DMS 273 treated with DMSO at 0.1 percent for 48 hours (cell line): ENCODE results near the gene USP22.

ENCODE experiments used
- DNase-seq: peaks from one replicate; lab custom pipeline; 2025; lab: John Stamatoyannopoulos, UW

Gene USP22

DNA sequence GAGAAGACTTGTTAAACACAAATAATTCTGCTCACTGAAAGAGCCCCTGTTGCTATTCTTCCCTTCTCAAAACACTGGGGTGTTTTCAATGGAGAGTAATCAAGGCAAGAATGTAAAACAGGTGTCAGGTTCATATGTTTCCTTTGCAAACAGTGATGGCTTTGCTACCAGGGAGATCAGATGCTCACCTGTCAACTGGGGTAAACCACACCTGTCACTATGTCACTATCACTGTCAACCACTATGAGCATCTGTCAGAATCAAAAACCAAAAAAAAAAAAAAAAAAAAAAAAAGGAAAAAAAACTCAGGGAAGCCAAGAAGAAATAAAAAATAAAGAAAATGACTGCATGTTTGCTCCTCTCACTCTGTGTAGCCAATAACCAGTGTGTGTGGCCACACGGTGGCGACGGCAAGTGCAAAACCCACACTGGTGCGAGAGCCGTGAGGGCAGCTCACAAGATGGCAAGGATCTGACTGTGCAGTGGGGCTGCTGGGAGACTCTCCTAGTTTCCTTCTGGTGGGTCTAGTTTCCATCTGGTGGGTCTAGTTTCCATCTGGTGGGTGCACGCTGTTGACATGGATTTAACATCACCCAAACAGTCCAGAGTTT lies 22.7 kb downstream of the USP22 start:
- no peak for DNase-seq

DNA sequence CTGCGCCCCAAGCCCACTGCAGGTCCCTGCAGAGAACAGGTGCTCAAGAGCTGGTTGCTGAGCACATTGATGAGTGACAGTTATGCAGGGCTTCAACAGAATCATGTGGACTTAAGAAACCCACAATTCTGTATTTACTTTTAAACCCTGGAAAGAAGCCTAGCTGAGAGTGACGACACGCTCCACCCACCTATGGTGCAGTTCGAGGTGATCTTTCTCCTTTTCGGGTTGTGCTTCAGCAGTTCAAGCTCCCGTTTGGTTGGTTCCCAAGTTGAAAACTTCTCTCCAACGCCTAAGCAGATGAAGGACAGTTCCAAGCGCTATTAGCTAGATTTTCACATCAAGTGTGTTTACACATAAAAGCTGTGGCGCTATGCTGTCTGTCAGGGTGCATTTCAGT lies 23.9 kb downstream of the USP22 start:
- DNase-seq, result no peak

DNA sequence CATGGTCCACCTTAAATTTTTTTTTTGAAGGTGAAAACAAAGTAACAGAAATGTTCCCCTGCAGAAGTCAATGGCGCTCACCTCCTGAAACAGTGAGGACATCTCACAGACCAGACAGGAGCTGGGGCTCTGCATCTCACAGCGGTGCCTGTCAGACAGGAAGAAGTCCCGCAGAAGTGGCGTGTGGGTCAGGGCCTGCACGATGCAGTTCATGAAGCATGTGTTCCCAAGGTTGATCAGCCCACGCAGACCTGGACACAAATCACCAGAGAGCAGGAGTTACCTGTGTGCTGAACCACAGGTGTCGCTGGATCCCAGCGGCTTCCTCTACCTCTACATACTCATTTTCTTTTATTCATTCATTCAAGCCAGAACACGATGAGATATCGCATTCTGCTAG lies 24.9 kb downstream of the USP22 start:
- no peak for DNase-seq

DNA sequence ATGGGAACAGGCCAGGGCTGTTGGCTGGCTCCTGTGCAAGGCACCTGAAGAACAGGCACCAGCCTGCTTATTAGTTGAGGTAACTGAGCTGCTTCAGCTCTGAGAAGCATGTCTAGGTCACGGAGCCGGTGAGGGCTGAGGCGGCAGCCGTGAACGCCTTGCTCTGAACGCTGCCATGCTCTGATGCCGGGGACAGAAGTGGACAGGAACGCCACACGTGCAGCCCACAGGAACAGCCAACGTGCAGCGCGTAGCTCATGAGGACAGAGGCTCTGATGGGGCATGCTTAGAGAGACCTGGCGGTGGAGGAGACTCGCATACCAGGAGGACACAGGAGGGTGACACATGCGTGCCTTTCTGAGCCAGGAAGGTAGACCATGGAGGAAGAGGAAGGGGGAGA lies 25.6 kb downstream of the USP22 start:
- no peak for DNase-seq

DNA sequence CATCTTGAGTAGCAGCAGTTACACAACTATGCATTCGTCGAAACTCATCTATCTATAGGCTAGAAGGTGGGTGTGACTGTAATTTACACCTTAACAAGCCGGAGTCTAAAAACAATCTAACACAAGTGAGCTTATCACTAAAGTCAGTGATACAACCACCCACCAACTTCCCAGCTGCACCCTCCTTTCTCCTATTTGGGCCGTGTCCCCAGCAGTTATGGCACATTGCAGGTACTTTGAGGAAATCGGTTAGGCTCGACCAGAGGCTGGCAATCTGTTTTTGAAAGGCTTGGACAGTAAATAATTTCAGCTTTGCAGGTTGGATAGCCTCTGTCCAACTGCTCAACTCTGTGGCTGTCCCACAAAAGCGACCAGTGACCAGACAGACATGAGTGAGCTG lies 26.0 kb downstream of the USP22 start:
- no peak for DNase-seq

DNA sequence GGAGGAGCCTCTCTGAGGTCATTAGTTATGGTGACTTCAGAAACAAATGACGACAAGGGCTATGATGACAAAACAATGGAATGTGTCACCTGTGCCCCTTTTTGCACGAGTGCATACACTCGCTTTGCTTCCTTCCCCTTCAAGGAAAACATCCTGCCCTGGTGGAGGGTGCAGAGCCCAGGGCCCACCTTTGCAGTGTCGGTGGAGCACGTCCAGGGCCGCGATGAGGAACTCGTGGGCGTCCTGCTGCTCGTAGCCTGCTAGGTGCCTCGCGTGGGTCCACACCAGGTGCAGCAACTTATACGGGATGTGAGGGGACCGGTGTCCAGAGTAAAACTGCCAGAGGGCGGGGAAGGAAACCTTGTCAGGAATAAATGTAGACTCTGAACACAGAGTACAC lies 27.2 kb downstream of the USP22 start:
- no peak for DNase-seq

DNA sequence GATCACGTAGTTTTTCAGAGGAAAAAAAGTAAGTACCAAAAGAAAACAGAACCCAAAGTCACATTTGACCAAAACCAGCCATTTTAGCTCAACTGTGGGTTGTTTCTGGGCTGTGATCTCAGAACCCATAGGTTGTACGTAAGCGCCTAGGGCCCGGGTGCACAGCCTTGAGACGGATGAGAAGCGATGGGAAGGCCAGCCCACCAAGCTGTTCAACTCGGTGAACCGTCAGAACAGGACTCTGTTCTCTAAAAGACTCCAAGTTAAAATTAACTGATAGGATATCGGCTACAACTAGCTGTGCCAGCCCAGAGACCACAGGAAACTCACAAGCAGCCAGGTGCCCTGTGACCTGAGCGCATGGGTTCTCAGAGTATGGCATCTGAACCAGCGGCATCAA lies 28.3 kb downstream of the USP22 start:
- DNase-seq, result no peak

DNA sequence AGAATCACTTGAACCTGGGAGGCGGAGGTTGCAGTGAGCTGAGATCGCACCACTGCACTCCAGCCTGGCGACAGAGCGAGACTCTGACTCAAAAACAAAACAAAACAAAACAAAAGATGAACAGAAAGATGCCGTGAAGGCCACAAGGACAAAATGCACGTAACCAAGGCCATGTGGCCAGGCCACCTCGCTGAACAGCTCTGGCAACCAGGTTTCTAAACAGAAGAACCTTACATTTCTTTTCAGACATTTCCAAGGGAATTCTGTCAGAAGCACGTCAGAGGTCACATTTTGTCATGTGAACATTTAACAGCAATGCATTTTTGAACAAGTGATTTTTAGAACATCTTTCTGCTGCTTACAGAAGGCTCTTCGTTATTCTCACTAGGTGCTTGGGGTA lies 28.8 kb downstream of the USP22 start:
- no peak for DNase-seq

DNA sequence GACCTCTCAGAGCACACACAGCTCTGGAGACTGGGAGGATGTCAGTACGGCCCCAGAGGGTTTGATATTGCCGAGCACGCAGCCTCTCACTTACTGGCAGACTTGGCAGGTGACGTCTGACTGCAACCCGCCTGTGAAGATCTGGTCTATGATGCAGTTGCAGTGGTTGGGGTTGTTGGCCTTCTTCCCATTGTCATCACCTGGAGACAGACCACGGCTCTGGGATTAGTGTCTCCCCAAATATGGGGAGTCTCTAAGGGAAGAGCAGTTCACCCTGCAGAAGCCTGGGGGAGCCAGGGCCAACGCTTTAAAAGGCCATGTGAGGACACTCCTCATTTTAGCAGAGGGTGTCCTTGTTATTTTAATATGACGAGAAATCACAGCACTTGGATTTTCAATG lies 30.1 kb downstream of the USP22 start:
- DNase-seq, result no peak

DNA sequence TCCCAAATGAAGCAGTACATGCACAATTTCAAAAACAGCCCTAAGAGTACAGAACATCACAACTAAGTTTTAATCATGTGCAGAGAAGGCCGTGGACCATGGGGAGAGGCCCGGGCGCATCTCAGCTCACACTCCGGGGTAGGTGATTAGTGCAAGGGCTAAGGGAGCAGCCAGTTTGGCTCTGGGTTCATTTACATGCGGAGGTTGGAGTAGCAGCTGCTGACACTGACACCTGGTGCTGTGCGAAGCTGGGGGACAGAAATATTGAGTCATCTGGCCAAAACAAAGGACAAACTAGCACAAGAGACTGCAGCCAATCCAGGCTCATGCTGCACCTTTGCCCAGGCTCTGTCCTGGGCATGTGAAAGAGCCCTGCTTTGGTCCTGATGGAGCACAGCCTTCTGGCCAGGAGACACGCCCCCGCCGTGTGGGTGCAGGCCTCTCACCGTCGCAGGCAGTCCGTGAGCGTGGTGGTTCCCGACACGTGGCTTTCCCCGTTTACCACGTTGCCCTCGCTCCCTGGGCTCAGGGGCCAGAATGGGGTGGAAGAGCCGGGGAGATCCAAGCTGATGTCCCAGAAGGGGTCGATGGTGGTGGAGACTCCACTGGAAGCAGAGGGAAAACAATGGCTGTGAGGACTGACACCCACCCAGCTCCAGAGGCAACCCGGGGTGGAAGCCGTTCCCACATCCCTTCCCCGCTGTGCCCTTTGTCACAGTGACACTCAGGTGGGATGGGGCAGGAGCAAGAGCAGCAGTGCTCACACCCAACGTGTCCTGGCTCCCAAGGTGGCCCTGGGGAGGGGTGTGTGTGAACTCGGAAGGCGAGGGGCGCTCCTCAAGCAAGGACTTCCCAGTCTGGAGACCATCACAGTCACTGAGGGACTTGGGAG lies 31.9 kb downstream of the USP22 start:
- no peak for DNase-seq

DNA sequence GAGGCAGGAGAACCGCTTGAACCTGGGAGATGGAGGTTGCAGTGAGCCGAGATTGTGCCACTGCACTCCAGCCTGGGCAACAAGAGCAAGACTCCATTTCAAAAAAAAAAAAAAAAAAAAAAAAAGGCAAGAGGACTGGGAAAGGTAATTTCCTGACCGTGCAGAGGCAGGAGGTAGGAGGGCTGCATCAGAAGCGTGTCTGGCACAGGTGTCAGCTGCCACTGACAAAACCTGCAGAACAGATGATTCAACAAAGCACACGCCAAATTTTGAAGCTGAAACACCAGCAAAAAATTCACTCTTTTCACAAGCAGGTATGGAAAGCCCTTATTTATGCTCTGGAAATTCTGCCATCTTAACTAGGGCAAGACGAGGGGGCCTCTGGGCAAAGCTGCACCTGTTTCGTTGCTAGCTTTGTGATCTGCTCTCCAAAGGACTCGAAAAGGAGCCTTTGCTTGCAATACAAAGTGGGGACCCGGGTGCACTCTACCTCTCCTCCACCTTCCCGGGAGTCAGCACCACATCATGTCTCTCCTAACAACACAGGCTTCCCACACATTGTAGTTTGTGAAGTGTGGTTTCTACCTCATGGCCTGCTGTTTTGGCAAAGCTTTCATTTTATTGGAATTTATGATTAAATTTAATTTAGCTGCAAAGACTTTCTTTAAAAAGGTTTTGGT lies 33.7 kb downstream of the USP22 start:
- no peak for DNase-seq

DNA sequence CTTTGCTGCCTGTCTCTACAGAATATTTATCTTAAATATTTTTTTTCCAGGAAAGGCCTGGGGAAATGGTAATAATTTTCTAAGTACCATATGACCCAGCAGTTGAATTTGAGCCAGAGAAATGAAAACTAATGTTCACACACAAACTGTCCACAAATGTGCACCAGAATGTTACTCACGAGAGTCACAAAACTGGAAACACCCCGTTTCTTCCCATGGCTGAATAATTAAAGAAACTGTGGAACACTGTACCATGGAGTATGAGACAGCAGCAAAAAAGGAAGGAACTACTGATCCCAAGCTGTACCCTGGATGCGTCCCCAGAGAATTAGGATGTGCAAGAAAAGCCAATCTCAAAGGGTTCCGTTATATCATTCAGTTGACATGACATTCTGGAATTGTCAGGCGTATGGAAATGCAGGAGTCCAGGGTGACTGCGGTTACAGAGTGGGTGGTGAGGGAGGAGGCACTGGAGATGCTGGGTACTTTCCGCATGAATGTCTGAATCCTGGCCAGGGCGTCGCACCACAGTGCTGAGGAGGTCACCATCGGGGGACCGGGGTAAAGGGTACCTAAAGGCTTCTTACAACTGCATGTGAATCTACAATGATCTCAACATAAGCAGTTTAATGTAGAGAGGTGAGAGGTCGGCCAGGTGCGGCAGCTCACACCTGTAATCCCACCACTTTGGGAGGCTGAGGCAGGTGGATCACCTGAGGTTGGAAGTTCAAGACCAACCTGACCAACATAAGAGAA lies 34.5 kb downstream of the USP22 start:
- DNase-seq, result no peak

DNA sequence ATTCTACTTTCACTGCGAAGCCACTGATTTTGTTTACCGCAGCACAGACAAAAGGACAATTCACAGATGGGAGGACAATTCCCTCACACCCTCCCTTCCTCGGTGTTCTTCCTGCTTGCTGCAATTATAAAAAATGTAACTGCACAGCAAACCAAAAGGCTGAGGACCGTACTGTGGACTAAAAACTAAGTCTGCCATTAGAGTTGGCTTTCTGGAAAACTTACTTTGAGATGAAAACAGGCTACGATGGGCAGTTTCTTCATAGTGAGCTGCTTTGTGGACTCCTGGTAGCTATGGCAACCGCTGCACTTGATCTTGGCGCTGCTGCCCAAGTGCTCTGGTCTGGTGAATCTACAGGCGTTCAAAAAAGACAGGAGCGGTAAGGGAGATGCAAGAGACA lies 35.2 kb downstream of the USP22 start:
- DNase-seq, result no peak

DNA sequence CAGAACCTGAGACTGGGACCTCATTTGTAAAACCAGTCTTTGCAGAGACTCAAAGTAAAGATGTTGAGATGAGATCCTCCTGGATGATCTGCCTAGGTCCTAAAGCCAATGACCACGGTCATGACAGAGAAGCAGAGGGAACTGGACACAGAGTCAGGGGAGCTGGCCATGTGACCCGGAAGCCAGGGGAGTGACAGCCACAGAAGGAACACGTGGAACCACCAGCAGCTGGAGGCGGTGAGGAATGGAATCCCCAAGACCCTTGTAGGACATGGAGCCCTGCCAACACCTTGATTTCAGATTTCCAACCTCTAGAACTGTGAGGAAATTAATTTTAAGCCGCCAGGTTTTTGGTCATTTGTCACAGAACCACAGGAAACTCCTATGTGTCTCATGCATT lies 37.0 kb downstream of the USP22 start:
- no peak for DNase-seq

DNA sequence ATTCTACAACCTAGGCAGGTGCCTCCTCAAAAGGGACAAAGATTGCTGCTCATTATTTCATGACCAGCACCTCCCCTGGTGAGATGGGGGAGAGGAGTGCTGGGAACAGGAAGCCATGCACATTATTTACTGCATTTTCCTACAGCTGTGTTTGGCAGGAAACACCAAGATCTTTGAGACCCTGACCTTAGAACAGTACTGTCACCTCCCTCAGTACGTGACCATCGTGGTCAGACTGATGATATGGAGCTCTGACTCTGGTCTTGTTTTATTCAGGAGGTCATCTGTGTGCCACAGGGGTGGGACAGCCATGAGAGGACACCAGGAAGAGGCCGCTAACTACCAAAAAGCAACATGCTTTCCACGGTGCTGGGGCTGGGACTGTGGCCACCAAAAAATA lies 37.4 kb downstream of the USP22 start:
- DNase-seq, result no peak

DNA sequence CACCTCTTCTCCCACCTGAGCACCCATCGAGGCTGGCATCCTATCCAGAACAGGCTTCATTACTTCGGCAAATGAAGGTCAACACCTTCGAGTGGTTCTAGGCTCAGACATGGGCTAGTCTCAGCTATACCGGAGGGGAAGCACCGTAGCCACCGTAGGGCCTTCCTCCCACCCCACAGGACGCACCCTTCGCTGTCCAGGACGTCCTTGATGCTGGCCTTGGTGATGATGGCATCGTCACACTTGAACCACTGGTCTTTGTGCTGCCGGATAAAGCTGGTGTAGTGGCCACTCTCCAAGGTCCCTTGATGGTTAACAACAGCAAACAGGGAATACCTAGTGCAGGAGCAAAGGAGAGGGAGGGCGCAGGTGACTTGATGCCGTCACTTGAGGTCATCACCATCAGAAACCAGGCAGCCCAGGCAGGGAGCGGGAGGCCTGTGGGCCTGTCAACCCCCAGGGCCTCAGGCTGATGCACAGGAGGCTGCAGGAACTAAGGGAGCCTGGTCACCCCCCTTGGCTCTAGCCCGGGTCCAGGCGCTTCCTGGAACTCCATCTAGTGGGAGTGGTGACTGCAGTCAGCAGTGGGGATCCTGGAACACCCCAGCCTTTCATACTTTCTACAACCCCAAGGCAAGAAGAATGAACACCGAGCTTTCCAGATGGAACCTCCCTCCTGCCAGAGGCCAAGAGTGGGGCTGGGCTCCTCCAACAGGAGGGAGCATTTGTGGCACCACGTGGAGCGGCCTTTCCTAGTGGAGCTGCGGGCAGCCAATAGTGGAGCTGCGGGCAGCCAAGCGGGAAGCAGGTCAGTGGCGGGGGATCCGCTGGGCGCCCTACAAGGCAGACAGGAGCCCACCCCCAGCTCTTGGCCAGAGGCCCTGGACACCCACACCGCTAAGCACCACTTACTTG lies 38.5 kb downstream of the USP22 start:
- DNase-seq, result no peak

DNA sequence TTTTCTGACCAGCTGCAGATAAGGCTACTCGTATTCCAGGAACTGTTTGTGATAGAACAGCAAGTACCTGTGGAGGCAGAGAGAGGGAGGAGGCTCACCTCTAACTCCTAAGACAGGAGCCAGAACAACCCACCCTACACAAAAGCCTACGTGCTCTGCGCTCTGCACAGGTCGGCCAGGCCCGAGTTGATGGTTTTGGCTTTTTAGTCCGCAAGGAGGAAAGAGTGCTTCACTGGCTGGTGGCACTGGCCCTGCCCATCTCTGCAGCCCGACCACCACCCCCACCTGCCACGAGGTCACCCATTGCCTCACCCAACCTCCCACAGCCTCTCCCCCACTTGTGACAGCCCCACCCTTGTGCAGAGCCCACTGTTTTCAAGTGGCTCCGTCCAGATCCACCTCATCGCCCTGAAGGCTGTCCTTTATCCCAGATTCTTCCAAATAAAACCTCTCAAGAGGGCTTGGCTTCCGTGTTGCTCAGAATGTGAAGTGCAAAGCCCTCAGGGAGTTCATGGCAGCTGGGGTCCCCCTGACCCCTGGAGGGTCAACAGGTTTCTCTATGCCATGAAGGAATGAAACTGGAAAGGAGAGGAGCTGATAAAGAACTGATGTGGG lies 39.7 kb downstream of the USP22 start:
- no peak for DNase-seq

DNA sequence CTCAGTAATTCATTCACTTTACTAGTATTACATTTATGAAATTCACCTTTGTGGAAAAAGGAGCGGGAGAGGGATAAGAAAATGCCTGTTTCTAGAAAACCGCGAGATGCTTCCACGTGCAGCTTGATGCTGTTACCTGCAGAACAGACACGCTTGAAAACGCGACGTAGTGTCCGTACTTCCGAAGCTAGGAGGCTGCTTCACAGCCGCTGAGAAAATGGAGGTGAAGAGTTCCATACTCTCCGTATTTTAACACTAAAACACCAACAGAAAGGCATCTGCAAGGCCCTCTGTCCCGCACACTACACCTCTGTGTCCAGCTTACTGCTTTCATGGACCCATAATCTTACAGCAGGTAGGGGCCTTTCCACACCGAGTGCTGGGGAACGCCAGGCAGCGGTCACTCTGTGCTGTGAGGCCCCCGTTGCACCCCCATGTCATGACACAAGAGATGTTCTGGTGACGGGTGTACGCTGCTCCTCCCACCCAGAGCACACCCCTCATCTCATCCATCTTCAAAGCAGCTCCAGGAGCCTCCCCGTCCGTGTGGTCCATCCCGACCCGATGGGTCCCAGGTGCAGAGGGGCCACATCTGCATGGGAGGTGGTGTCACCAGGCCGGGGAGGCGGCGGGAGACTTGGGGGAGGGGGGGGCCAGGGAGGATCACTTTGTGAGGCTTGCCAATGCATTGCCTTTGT lies 40.4 kb downstream of the USP22 start:
- no peak for DNase-seq

DNA sequence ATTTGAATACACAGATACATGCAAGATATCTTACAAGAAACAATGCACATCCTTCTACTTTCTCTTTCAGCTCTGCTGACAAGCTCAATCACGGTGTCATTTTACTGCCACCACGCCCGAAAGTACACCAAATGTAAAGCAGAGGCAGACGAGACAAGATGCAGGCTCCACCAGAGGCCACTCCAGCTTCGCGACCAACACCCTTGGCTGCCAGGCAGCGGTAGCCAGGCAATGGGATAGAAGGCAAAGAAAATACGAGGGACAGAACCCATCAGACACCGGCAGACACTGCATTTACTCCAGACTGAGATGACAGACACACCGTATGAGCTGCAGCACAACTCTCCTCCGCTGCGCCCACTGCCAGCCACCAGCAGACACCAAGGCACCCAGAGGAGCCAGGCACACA lies 41.0 kb downstream of the USP22 start:
- DNase-seq, result no peak

DNA sequence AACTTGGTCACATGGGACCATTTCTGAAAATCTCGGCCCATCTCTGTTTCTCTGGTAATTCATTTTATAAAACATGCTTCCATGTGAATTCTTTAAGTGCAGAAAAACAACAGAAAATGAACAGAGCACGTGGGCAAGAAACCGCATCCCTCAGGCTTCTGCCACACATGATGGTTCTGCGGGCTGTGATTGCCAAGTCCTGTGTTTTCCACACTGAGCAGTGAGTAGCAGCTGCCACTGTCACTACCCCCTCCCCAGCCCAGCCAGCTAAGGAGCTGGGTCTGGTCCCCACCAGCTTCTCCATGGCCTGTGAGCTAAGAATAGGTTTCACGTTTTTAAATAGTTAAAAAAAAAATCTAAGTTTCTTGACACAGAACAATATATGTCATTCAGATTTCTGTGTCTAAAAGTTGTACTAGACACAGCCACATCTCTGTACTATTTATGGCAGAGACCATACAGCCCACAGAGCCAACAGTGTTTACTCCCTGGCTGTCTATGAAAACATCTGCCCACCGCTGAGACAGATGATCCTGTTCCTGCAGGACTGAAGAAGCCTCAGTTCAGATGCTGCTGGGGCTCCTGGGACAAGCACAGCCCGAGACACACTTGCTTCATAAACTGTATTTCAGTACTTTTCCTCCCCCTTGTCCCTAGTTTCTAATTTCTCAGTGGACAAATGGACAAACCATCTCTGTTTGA lies 41.5 kb downstream of the USP22 start:
- no peak for DNase-seq
